HT-29 (cell line): ENCODE results near the gene GABPB2. TPM values are rescaled to one million over a fixed set of nuclear protein-coding genes. Genes with fewer than 3 reads are reported as not detected.
A peak's percentile ranks its signal among the peaks of the same experiment; 100 is the strongest.

ENCODE experiments used
- DNase-seq: peaks from one replicate; pipeline ENCODE4 v3.0.0-alpha.2; 2015; ENCODE audit warnings: low spot score
- small RNA-seq: library from RNA; depleted of rRNA; stranded (forward); fragments of <200 nt; gene quantifications from one replicate; pipeline ENCODE3, GENCODE V24; 2014
- total RNA-seq: library from RNA; depleted of rRNA; stranded (reverse); fragments of >200 nt; shearing (Covaris generic); gene quantifications from 2 replicates; pipeline ENCODE4 v1.2.3, GENCODE V29; 2014; rRNA removed

Gene GABPB2
- total RNA-seq, 1 experiment from 2014 or later = 6.1 TPM

GRCh38 chr1:151164732-151165280, 94.2 kb downstream of the GABPB2 start:
- DNase-seq = no peak

DNA sequence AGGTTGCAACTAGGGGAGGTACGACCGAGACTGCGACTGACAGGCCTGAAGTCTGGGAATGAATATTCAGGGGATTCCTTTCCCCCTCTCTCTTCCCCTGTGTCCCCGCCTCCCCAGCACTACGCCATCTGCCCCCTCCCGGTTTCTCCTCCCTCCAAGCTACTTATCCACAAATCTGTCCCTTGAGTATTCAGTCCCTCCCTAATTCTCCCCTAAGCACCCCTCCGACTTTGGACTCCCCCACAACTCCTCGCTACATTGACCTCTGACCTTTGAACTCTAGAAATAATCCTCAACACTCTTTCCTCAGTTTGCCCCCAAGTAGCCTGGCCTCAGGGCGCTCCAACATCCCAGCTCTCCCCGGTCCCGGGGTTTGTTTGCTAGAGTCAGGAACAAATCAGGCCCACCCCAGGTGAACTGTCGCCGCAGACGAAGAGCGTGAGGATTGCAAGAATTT, 94.7 kb downstream of the GABPB2 start:
- peak; percentile 12 for DNase-seq

DNA sequence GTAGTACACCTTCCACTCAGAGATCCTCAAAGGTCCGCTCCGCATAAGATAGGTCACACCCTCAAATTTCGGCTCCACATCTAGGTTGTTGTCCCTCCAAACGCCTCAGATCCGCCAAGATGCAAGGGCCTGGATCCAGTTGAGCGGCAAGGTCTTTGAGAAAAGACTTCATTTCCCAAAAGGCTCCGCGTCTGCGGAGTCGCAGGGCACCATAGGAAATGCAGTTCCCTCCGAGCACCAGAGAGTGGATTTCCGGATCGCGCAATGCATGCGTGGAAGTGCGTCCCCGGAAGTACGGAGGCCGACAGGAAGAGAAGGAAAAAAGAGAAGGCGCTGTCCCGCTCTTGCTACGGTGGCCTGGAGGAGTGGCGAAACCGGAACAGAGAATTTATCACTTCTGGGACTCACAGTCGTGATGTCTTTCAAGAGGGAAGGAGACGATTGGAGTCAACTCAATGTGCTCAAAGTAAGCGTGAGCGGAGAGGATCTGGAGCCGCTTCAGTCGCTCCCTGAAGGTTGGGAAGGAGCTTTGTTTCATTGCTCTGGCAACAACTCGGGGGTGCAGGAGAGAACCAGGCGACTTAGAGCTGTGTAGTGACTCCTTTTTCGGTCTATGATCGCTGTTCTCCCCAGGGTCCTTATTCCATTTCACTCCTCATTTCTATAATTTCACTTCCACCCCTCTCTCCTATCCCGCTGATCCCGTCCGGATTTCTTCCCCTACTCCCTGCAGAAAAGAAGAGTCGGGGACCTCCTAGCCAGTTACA, 95.4 kb downstream of the GABPB2 start, which contains the start of the genes LYSMD1 and SCNM1:
LYSMD1 (minus strand) TSS at position 165 of the 767 bp plus-strand sequence. CDS start 644 bp downstream, outside the sequence.
SCNM1 (plus strand) TSS at position 407 of the 767 bp plus-strand sequence; CDS start at position 416, 9 bp downstream.
- peak; percentile 96 for DNase-seq

GRCh38 chr1:151166505-151166956, 96.0 kb downstream of the GABPB2 start:
- DNase-seq = no peak

- DNase-seq = no peak
These were observed 96.6 kb downstream of the GABPB2 start for GRCh38 chr1:151167116-151167515.

- DNase-seq = no peak
These were observed 100.6 kb downstream of the GABPB2 start for GRCh38 chr1:151171190-151171589.

Small RNA genes within 50 kb of the gene (small RNA-seq; reads per million reads assigned to genes)
- gene RNU6-884P = not detected

Other genes starting within 250 kb of the GABPB2 start
- gene ARNT, start 194.2 kb upstream of the GABPB2 start, total RNA-seq = 11.7 and 11.9 TPM in 2 replicates
- not detected in 2 replicates for gene CTXND2, start 183.6 kb upstream of the GABPB2 start, total RNA-seq
- 23.6 and 29.2 TPM in 2 replicates for gene SETDB1, start 144.4 kb upstream of the GABPB2 start, total RNA-seq
- 152 and 162 TPM in 2 replicates for gene CERS2, start 95.9 kb upstream of the GABPB2 start, total RNA-seq
- 49.4 and 50.4 TPM in 2 replicates for gene ANXA9, start 88.5 kb upstream of the GABPB2 start, total RNA-seq
- gene MINDY1, start 63.9 kb upstream of the GABPB2 start, total RNA-seq = 19.5 and 19.8 TPM in 2 replicates
- gene PRUNE1, start 62.3 kb upstream of the GABPB2 start, total RNA-seq = 9.3 and 15.4 TPM in 2 replicates
- 0.18 and 0.28 TPM in 2 replicates for gene BNIPL, start 34.2 kb upstream of the GABPB2 start, total RNA-seq
- gene C1orf56, start 23.0 kb upstream of the GABPB2 start, total RNA-seq = 2.4 and 3.1 TPM in 2 replicates
- gene CDC42SE1, start 11.1 kb upstream of the GABPB2 start, total RNA-seq = 35.2 and 35.7 TPM in 2 replicates
- 0.73 and 1.5 TPM in 2 replicates for gene MLLT11, start 10.4 kb upstream of the GABPB2 start, total RNA-seq
- gene SEMA6C, start 75.9 kb downstream of the GABPB2 start, total RNA-seq = 0.13 TPM in 1 of 2 replicates, not detected in the other
- gene TNFAIP8L2, start 85.9 kb downstream of the GABPB2 start, total RNA-seq = not detected in 2 replicates
- 0.43 and 0.60 TPM in 2 replicates for gene LYSMD1, start 95.1 kb downstream of the GABPB2 start, total RNA-seq
- gene SCNM1, start 95.4 kb downstream of the GABPB2 start, total RNA-seq = 37.6 and 48.4 TPM in 2 replicates
- not detected in 2 replicates for gene TMOD4, start 105.2 kb downstream of the GABPB2 start, total RNA-seq
- 48.9 and 49.1 TPM in 2 replicates for gene VPS72, start 119.4 kb downstream of the GABPB2 start, total RNA-seq
- gene PIP5K1A, start 127.8 kb downstream of the GABPB2 start, total RNA-seq = 23.6 and 31.2 TPM in 2 replicates
- gene PSMD4, start 184.0 kb downstream of the GABPB2 start, total RNA-seq = 190 and 195 TPM in 2 replicates
- 39.2 TPM in 2 replicates for gene ZNF687, start 211.5 kb downstream of the GABPB2 start, total RNA-seq